ENCODE results near the gene SRPK3.

SRPK3 gene

DNA sequence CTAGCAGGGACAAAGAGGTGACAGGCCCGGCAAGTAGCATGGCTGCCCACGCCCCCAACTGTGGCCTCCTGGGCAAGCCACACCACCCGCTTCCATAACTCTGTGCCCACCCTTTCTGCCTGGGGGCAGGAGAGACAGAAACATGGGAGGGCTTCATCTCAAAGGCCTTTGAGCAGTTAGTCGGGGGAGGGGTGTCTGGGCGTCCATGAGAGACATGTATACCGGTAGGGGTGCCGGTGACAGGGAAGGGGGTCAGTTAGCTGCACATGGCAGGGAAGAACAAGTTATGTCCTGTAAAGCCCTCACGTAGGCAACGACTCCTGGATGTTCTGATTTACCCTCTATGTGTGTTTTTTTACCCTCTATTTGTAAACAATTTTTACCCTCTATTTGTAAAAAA is 40.2 kb downstream of the SRPK3 start:
- Histone ChIP-seq H3K4me2 (peak overlapping the region; percentile 9; the same call in 1 of the 2 replicates), H3K4me3 (no peak overlapping the region), H3K27me3 (peaks cover 59% of the 10 kb centered on the region), H4K20me1 (no peaks in the 10 kb centered on the region), H3K9me3 (peaks cover 5% of the 10 kb centered on the region; the same call in 1 of the 2 replicates), H3K27ac (no peak overlapping the region), H3K9ac (no peak overlapping the region), H3K4me1 (peaks cover 53% of the 10 kb centered on the region), H3K36me3 (no peaks in the 10 kb centered on the region)
- TF ChIP-seq Cebpa-rat (IDR thresholded peaks at IDR 0.05): no peak

DNA sequence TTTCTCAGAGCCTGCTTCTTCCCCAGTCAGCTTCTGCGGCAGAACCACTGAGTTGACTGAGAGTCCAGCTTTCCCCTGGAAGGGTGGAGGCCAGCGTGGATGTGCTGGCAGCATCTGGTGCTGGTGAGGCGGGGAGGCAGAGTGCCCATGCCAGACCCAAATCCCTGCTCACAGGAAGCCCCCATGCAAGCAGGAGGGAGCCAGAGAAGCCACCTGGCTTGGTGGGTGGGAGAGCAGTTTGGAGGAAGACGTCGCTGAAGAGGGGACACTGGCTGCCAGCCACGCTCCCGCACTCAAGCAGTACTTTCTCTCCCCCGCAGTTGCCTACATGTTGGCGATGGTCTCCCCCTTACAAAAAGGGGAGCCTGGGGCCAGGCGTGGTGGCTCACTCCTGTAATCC is 43.5 kb downstream of the SRPK3 start:
- no peak for TF ChIP-seq Cebpa-rat (IDR thresholded peaks at IDR 0.05)
- no peaks in the 10 kb centered on the region for H3K36me3 ChIP-seq
- peaks cover 80% of the 10 kb centered on the region for H3K27me3 ChIP-seq
- H3K9ac ChIP-seq: no peak overlapping the region
- H4K20me1 ChIP-seq: peaks cover 1% of the 10 kb centered on the region; the same call in 1 of the 2 replicates
- peaks cover 23% of the 10 kb centered on the region for H3K4me1 ChIP-seq
- H3K4me2 ChIP-seq: no peak overlapping the region
- H3K9me3 ChIP-seq: peaks cover 14% of the 10 kb centered on the region
- H3K27ac ChIP-seq: no peak overlapping the region
- no peak overlapping the region for H3K4me3 ChIP-seq

DNA sequence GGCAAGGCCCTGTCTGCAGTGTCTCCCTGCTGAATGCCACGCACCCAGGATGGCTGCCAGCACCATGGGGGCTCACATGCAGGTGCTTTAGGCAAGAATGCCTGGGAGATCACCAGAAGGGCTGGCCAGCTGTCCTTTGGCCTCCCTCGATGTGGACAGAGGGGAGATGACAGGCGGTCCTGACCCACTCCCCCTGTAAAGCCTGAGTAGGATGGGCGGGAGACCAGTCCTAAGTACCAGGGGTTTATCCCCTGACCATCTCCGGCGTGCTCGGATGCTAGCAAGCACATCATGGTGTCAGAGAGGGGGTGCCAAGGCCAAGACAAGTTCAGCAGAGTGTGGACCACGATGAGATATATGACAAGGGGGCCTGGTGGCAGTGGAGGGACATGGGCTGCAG is 44.2 kb downstream of the SRPK3 start:
- no peak overlapping the region for H3K4me2 ChIP-seq
- H3K27ac ChIP-seq: no peak overlapping the region
- H3K36me3 ChIP-seq: no peaks in the 10 kb centered on the region
- H3K4me3 ChIP-seq: no peak overlapping the region
- peaks cover 21% of the 10 kb centered on the region for H3K9me3 ChIP-seq
- peaks cover 26% of the 10 kb centered on the region for H3K4me1 ChIP-seq
- TF ChIP-seq Cebpa-rat (IDR thresholded peaks at IDR 0.05): no peak
- peaks cover 8% of the 10 kb centered on the region; the same call in 1 of the 2 replicates for H4K20me1 ChIP-seq
- H3K9ac ChIP-seq: no peak overlapping the region
- H3K27me3 ChIP-seq: peaks cover 85% of the 10 kb centered on the region

DNA sequence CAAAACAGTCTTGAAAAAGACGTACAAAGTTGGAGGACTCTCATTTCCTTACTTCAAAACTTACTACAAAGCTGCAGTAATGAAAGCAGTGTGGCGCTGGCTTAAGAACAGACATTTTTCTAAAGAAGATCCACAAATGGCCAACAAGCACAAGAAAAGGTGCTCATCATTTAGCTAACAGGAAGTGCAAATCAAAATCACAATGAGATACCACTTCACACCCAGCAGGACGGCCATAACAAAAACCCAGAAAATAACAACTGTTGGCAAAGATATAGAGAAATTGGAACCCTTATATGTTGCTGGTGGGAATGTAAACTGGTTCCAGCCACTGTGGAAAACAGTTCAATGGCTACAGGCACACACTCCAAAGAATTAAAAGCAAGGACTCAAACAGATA is 46.2 kb downstream of the SRPK3 start:
- H3K9me3 ChIP-seq: peaks cover 34% of the 10 kb centered on the region
- TF ChIP-seq Cebpa-rat (IDR thresholded peaks at IDR 0.05): no peak
- no peak overlapping the region for H3K4me2 ChIP-seq
- H3K4me1 ChIP-seq: peaks cover 11% of the 10 kb centered on the region; the same call in 1 of the 2 replicates
- H3K27ac ChIP-seq: no peak overlapping the region
- no peak overlapping the region for H3K9ac ChIP-seq
- peaks cover 8% of the 10 kb centered on the region; the same call in 1 of the 2 replicates for H4K20me1 ChIP-seq
- no peaks in the 10 kb centered on the region for H3K36me3 ChIP-seq
- H3K4me3 ChIP-seq: no peak overlapping the region
- peaks cover 91% of the 10 kb centered on the region for H3K27me3 ChIP-seq

DNA sequence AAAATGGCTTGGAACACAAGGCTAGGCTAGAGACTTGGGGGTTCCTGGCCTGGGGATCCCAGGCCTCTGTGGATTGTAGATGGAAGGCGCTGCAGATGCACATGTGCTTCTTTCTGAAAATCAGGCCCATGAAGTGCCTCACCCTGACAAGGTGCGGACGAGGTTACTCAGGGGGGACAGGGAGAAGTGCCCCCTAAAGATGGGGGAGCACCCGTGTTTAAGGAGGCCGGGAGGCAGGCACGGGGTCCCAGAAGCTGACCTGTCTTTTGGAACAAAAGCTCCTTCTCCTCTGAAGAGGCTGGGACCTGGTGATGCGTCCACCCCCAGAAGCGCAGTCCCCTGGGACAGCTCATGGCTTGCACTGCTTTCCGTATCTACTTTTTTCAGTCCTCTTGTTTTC is 47.1 kb downstream of the SRPK3 start:
- no peak overlapping the region for H3K27ac ChIP-seq
- TF ChIP-seq Cebpa-rat (IDR thresholded peaks at IDR 0.05): no peak
- no peak overlapping the region for H3K9ac ChIP-seq
- no peak overlapping the region for H3K4me3 ChIP-seq
- H3K27me3 ChIP-seq: peaks cover 92% of the 10 kb centered on the region
- H4K20me1 ChIP-seq: peaks cover 8% of the 10 kb centered on the region; the same call in 1 of the 2 replicates
- no peak overlapping the region for H3K4me2 ChIP-seq
- H3K4me1 ChIP-seq: 0 out of 2 replicates have a peak, but pooled peaks cover 6% of the 10 kb centered on the region
- H3K9me3 ChIP-seq: peaks cover 36% of the 10 kb centered on the region
- H3K36me3 ChIP-seq: no peaks in the 10 kb centered on the region

DNA sequence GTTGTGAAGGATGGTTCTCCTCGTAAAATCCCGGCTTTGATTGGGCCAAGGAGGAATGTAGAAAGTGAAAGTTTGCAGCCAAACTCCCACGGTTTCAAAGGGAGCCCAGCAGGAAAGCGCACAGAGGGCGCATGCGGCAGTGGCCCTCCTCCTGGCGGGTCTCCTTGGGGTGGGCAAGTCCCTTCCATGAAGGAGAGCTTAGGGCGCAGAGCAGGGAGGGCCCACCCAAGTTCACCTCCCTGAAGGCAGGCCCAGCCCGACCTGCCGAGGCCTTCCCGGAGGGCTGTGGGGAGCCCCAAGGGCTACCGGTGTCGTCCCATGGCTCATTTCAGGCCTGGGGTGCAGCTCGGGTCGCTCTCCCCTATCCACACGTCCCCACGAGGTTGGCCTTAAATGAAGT is 47.5 kb downstream of the SRPK3 start:
- peaks cover 8% of the 10 kb centered on the region; the same call in 1 of the 2 replicates for H4K20me1 ChIP-seq
- peaks cover 96% of the 10 kb centered on the region for H3K27me3 ChIP-seq
- no peak overlapping the region for H3K9ac ChIP-seq
- peaks cover 38% of the 10 kb centered on the region for H3K9me3 ChIP-seq
- H3K36me3 ChIP-seq: no peaks in the 10 kb centered on the region
- H3K4me1 ChIP-seq: 0 out of 2 replicates have a peak, but pooled peaks cover 6% of the 10 kb centered on the region
- no peak overlapping the region for H3K27ac ChIP-seq
- H3K4me2 ChIP-seq: no peak overlapping the region
- no peak for TF ChIP-seq Cebpa-rat (IDR thresholded peaks at IDR 0.05)
- no peak overlapping the region for H3K4me3 ChIP-seq

DNA sequence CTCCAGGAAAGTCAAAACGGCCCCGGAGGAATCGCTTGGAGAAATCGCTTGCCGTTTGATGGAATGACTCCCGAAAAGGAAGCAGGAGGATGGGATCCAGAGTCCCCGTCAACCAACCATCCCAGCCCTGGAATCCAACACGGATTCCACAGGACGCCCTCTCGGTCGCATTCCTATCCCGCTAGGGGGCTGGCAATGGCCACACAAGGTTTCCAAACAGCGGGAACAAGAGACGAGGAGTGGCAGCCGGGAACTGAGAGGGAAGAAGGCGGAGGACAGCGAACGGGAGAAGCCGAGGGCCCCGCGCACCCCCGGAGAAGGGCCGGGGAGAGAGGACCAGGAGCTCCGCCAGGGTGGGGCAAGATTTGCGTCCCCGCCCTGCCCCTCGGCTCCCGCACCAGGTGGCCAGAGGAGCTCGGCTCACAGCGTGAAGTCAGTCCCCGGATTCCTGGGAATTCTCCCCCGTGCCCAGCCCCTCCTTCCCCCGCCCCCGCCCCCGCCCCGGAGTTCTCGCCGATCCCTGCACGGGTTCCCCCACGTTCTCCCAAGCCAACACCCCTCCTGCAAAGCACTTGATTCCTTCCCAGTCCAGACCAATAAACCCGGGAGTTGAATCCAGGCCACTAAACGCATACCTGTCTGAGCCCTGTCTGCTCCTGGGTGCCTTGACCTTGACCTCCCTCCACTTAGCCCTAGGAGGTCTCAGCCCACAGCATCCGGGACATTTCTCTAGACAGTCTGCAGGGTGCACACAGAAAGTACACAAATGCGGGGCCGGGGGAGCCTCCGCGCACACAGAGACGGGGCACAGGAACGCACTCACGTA is 48.1 kb downstream of the SRPK3 start:
- no peak overlapping the region for H3K27ac ChIP-seq

DNA sequence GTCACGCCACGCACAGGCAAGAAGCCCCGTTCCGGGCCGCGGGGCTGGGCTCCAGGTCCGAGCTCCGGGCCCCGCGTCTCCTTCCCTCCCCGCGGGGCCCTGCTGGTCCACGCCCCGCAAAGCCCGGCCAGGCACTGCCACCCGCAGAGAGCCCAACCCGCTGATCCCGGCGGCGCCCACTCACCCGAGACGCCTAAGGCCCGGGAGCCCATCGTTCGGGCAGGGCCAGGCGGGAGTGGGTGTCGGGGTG is 48.6 kb downstream of the SRPK3 start:
- Histone ChIP-seq H3K36me3 (no peaks in the 10 kb centered on the region), H3K4me2 (peak overlapping the region; percentile 67), H3K27ac (no peak overlapping the region), H4K20me1 (peaks cover 8% of the 10 kb centered on the region; the same call in 1 of the 2 replicates), H3K27me3 (peaks cover 93% of the 10 kb centered on the region), H3K9me3 (peaks cover 41% of the 10 kb centered on the region), H3K4me3 (peak overlapping the region; percentile 67), H3K9ac (no peak overlapping the region), H3K4me1 (0 out of 2 replicates have a peak, but pooled peaks cover 6% of the 10 kb centered on the region)
- no peak for TF ChIP-seq Cebpa-rat (IDR thresholded peaks at IDR 0.05)

More for the DNA sequence above, 48.1 kb downstream of the SRPK3 start:
- peaks cover 95% of the 10 kb centered on the region for H3K27me3 ChIP-seq
- H3K9me3 ChIP-seq: peaks cover 41% of the 10 kb centered on the region
- H3K36me3 ChIP-seq: no peaks in the 10 kb centered on the region
- peak overlapping the region; percentile 67; the same call in 1 of the 2 replicates for H3K4me2 ChIP-seq
- peaks cover 8% of the 10 kb centered on the region; the same call in 1 of the 2 replicates for H4K20me1 ChIP-seq
- H3K9ac ChIP-seq: no peak overlapping the region
- H3K4me3 ChIP-seq: peak overlapping the region; percentile 67
- TF ChIP-seq Cebpa-rat (IDR thresholded peaks at IDR 0.05): no peak
- 0 out of 2 replicates have a peak, but pooled peaks cover 6% of the 10 kb centered on the region for H3K4me1 ChIP-seq

DNA sequence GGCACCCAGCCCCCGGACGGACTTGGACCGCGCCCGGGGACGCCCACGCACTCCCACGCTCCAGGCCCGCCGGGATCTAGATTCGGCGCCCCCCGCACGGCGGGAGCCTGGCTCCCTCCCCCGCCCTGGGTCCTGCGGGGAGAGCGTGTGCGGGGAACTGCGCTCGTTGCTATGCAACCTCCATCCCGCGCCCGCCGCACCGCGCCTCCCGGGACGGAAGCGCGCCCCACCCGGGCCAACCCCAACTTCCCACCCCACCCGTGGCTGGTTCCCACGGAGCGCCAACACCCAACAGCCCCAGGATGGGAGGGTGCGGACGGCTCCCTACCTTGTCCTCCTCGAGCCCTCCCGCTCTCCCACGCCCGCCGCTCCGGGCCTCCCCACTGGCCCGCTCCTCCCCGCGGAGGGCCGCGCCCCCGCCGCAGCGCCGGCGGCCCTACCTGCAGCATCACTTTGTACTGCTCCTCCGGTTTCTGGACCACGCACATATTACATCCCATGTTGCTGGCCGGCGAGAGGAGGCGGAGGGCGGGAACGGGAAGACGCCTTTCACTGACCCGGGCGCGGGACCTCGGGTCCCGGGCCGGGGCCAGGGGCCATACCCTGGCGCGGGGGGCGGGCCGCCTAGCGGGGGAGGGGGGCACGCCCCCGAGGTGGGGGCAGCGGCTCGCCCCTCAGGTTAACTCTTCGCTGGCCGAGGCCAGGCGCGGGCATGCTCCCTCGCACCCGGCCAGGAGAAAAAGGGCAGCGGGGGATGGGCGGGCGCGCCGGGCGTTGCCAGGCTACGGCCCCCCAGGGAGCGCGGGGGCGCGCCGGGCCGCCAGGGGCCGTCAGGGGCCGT is 49.2 kb downstream of the SRPK3 start, which contains the start of gene PDZD4:
Gene PDZD4 (minus strand): TSS at position 746 of the 841 bp plus-strand sequence. CDS start 246 bp downstream, at position 500.
- Histone ChIP-seq H3K27ac (no peak within 1 kb of the TSS), H3K4me2 (peak within 1 kb of the TSS; percentile 67), H3K9me3 (peaks cover 41% of the 10 kb centered on the region), H3K9ac (no peak within 1 kb of the TSS), H3K4me3 (peak within 1 kb of the TSS; percentile 67), H3K27me3 (peaks cover 95% of the 10 kb centered on the region), H3K4me1 (0 out of 2 replicates have a peak, but pooled peaks cover 6% of the 10 kb centered on the region), H3K36me3 (no peaks in the 10 kb centered on the region), H4K20me1 (peaks cover 8% of the 10 kb centered on the region; the same call in 1 of the 2 replicates)
- TF ChIP-seq Cebpa-rat (IDR thresholded peaks at IDR 0.05): no peak
